HCT116 (cell line): ENCODE results near the gene EN2. TPM values are rescaled to one million over a fixed set of nuclear protein-coding genes. Genes with fewer than 3 reads are reported as not detected.

Source experiments
- ATAC-seq: fragments of 200-7000 bp; cut with Tn5 transposase; 2 replicates; pipeline ENCODE4 v1.9.1; 2020; ENCODE audit warnings: mild to moderate bottlenecking, moderate library complexity
- BruUV-seq: library from RNA; stranded (reverse); fragments of 400-500 nt; replicated peaks from 2 replicates; lab custom pipeline; 2021; lab: Mats Ljungman, UMichigan
- CTCF ChIA-PET: fragments of 300-600 bp; sonication (Branson Sonifier 250); formaldehyde crosslinking; loops from one replicate; lab custom pipeline; 2021; ENCODE audit warnings: antibody characterized with exemption; lab: Charles Lee
- POLR2A ChIA-PET: fragments of 300-600, 350-600 bp; sonication (Branson Sonifier 250); formaldehyde crosslinking; loops from one replicate; lab custom pipeline; 2021; ENCODE audit warnings: antibody characterized with exemption; lab: Charles Lee
- RAD21 ChIA-PET, 2 experiments: fragments of 300-600 bp; sonication (Branson Sonifier 250); formaldehyde crosslinking; loops; one replicate each; lab custom pipeline; 2023; ENCODE audit warnings: low total read pairs in 2 of 2; ENCODE audit not compliant: uncharacterized antibody in 2 of 2, unreplicated experiment in 2 of 2, low non-redundant PET in 1 of 2; lab: Charles Lee
- DNase-seq: peaks from one replicate; pipeline ENCODE4 v3.0.0-alpha.2; 2010; ENCODE audit warnings: low read depth, low spot score
- H2AFZ ChIP-seq: fragments of 200-600 bp; shearing (Covaris generic), sonication (generic); 2 replicates; pipeline ENCODE4 v1.6.1; 2017; ENCODE audit warnings: low read depth, mixed run types, mixed read lengths, antibody characterized with exemption, low read length; ENCODE audit not compliant: poor library complexity, severe bottlenecking
- H3K27ac ChIP-seq: 2 replicates; pipeline ENCODE4 v1.5.1; 2012; ENCODE audit warnings: low read depth, low read length
- H3K27me3 ChIP-seq: fragments of 200-600 bp; sonication (generic); 2 replicates; pipeline ENCODE4 v1.6.1; 2016; ENCODE audit warnings: mixed run types, low read length, mixed read lengths; ENCODE audit not compliant: insufficient read depth
- H3K36me3 ChIP-seq, 2 experiments: fragments of 200-500 bp in 1 of 2; fragments of 200-600 bp in 1 of 2; sonication (Bioruptor generic) in 1 of 2; sonication (generic) in 1 of 2; 2 replicates each; pipeline versions ENCODE4 v1.5.1 to v1.6.1; 2014 to 2016; ENCODE audit warnings: low read length in 2 of 2, inconsistent platforms in 1 of 2, mixed read lengths in 1 of 2, mixed run types in 1 of 2; ENCODE audit not compliant: insufficient read depth in 2 of 2, control insufficient read depth in 1 of 2
- H3K4me1 ChIP-seq, 2 experiments: fragments of 200-600 bp in 1 of 2; sonication (generic) in 1 of 2; 2 replicates each; pipeline versions ENCODE4 v1.5.1 to v1.6.1; 2012 to 2017; ENCODE audit warnings: low read length in 2 of 2, inconsistent platforms in 1 of 2, mild to moderate bottlenecking in 1 of 2, mixed read lengths in 1 of 2, mixed run types in 1 of 2, moderate library complexity in 1 of 2; ENCODE audit not compliant: insufficient read depth in 2 of 2, control insufficient read depth in 1 of 2
- H3K4me2 ChIP-seq: fragments of 200-600 bp; sonication (generic); 2 replicates; pipeline ENCODE4 v1.6.1; 2017; ENCODE audit warnings: mixed run types, low read length, mixed read lengths
- H3K4me3 ChIP-seq, 2 experiments: fragments of 200-600 bp in 1 of 2; sonication (generic) in 1 of 2; replicated peaks in 1 of 2; 2 replicates each; pipeline ENCODE4 v1.5.1; 2011 to 2016; ENCODE audit warnings: low read length in 2 of 2, control low read depth in 1 of 2, low read depth in 1 of 2, mild to moderate bottlenecking in 1 of 2, mixed read lengths in 1 of 2, mixed run types in 1 of 2
- H3K79me2 ChIP-seq: fragments of 200-600 bp; sonication (generic); 2 replicates; pipeline ENCODE4 v1.6.1; 2017; ENCODE audit warnings: mild to moderate bottlenecking, mixed run types, low read length, moderate library complexity, mixed read lengths; ENCODE audit not compliant: insufficient read depth
- H3K9ac ChIP-seq: fragments of 200-600 bp; sonication (generic); 2 replicates; pipeline ENCODE4 v1.6.1; 2016; ENCODE audit warnings: low read length, mixed read lengths
- H3K9me2 ChIP-seq: fragments of 200-600 bp; sonication (generic), shearing (Covaris generic); 2 replicates; pipeline ENCODE4 v1.6.1; 2017; ENCODE audit warnings: mixed run types, mild to moderate bottlenecking, moderate library complexity; ENCODE audit not compliant: insufficient read depth
- H3K9me3 ChIP-seq, 2 experiments: fragments of 200-500 bp in 1 of 2; fragments of 200-600 bp in 1 of 2; sonication (Bioruptor generic) in 1 of 2; sonication (generic) in 1 of 2; 2 replicates each; pipeline ENCODE4 v1.6.1; 2014 to 2017; ENCODE audit warnings: low read length in 2 of 2, mixed read lengths in 2 of 2, inconsistent platforms in 1 of 2, low read depth in 1 of 2, mild to moderate bottlenecking in 1 of 2, mixed run types in 1 of 2, moderate library complexity in 1 of 2; ENCODE audit not compliant: control insufficient read depth in 1 of 2, insufficient read depth in 1 of 2
- H4K20me1 ChIP-seq: fragments of 200-600 bp; sonication (generic), shearing (Covaris generic); 2 replicates; pipeline ENCODE4 v1.6.1; 2017; ENCODE audit warnings: mixed run types, mild to moderate bottlenecking, moderate library complexity; ENCODE audit not compliant: insufficient read depth
- ATF3 ChIP-seq: IDR thresholded peaks from 2 replicates; pipeline ENCODE4 v1.6.1; 2012
- CBX3 ChIP-seq: IDR thresholded peaks from 2 replicates; pipeline ENCODE4 v1.6.1; 2012; ENCODE audit warnings: low read depth
- CEBPB ChIP-seq: IDR thresholded peaks from 2 replicates; pipeline ENCODE4 v1.6.1; 2012; ENCODE audit warnings: low read depth
- ELF1 ChIP-seq: IDR thresholded peaks from 2 replicates; pipeline ENCODE4 v1.6.1; 2012; ENCODE audit warnings: low read depth, borderline replicate concordance
- EZH2phosphoT487 ChIP-seq: fragments of 200-600 bp; IDR thresholded peaks from 2 replicates; pipeline ENCODE4 v1.6.1; 2018; ENCODE audit warnings: antibody characterized with exemption, borderline replicate concordance
- FOSL1 ChIP-seq: IDR thresholded peaks from 2 replicates; pipeline ENCODE4 v1.6.1; 2012; ENCODE audit warnings: low read depth
- JUND ChIP-seq: IDR thresholded peaks from 2 replicates; pipeline ENCODE4 v1.6.1; 2012
- MAX ChIP-seq: IDR thresholded peaks from 2 replicates; pipeline ENCODE4 v1.6.1; 2012
- POLR2AphosphoS5 ChIP-seq: IDR thresholded peaks from 2 replicates; pipeline ENCODE4 v1.6.1; 2011; ENCODE audit warnings: mild to moderate bottlenecking, low read depth, low read length, moderate library complexity
- RAD21 ChIP-seq: IDR thresholded peaks from 2 replicates; pipeline ENCODE4 v1.6.1; 2012; ENCODE audit warnings: low read depth, mild to moderate bottlenecking
- REST ChIP-seq: IDR thresholded peaks from 2 replicates; pipeline ENCODE4 v1.6.1; 2012; ENCODE audit warnings: low read depth
- SIN3A ChIP-seq: IDR thresholded peaks from 2 replicates; pipeline ENCODE4 v1.6.1; 2012; ENCODE audit warnings: low read depth
- SP1 ChIP-seq: IDR thresholded peaks from 2 replicates; pipeline ENCODE4 v1.6.1; 2012; ENCODE audit warnings: low read depth
- YY1 ChIP-seq: IDR thresholded peaks from 2 replicates; pipeline ENCODE4 v1.6.1; 2011; ENCODE audit warnings: low read length, low read depth, moderate library complexity, mild to moderate bottlenecking; ENCODE audit not compliant: insufficient replicate concordance; ENCODE audit errors: extremely low read depth
- ZBTB33 ChIP-seq: IDR thresholded peaks from 2 replicates; pipeline ENCODE4 v1.6.1; 2011; ENCODE audit warnings: mild to moderate bottlenecking, low read length, moderate library complexity; ENCODE audit not compliant: insufficient replicate concordance; ENCODE audit errors: extremely low read depth
- ZNF274 ChIP-seq: fragments of 200-500 bp; sonication (Bioruptor generic); IDR thresholded peaks from 2 replicates; pipeline ENCODE4 v1.6.1; 2014; ENCODE audit warnings: mild to moderate bottlenecking, low read depth, low read length, inconsistent platforms
- intact Hi-C: fragments of 100-400 bp; cut with micrococcal nuclease; formaldehyde crosslinking; loops from 2 replicates; pipeline ENCODE4 v1.10.0; 2022
- total RNA-seq: library from RNA; stranded (reverse); gene quantifications from one replicate; pipeline ENCODE4 v1.2.1, GENCODE V29; 2021; ENCODE audit not compliant: unreplicated experiment

The EN2 gene
- total RNA-seq, 1 experiment from 2014 or later = 0.32 TPM

GRCh38 chr7:155495440-155496248, 37.7 kb downstream of the EN2 start:
- DNase-seq (no peak), ATAC-seq (no peak)
- Histone ChIP-seq H3K9ac (no peak overlapping the region), H3K4me2 (no peak overlapping the region), H3K36me3 (no peaks in the 10 kb centered on the region), H3K27me3 (peaks cover 22% of the 10 kb centered on the region), H3K9me2 (no peaks in the 10 kb centered on the region), H3K27ac (no peak overlapping the region), H3K9me3 (no peaks in the 10 kb centered on the region), H2AFZ (no peak overlapping the region), H3K79me2 (no peaks in the 10 kb centered on the region), H3K4me1 (no peaks in the 10 kb centered on the region), H3K4me3 (no peak overlapping the region), H4K20me1 (no peaks in the 10 kb centered on the region)
- ChIA-PET CTCF (no interaction called here), POLR2A (no interaction called here), RAD21 (no interaction called here)
- TF ChIP-seq YY1 = no peak
- no peak for TF ChIP-seq ATF3
- no peak for TF ChIP-seq MAX
- TF ChIP-seq RAD21 = no peak
- no peak for TF ChIP-seq REST
- TF ChIP-seq POLR2AphosphoS5 = no peak
- TF ChIP-seq ELF1 = no peak
- no peak for TF ChIP-seq FOSL1
- TF ChIP-seq EZH2phosphoT487 = no peak
- TF ChIP-seq ZNF274 = no peak
- TF ChIP-seq CBX3 = no peak
- TF ChIP-seq JUND = no peak
- no peak for TF ChIP-seq CEBPB
- TF ChIP-seq SIN3A = no peak
- no peak for TF ChIP-seq ZBTB33
- TF ChIP-seq SP1 = no peak
- no TSS peak for BruUV-seq
- intact Hi-C loops = no loop called here
